NCI-H2227 (cell line): Measurements from ENCODE around the gene DCLRE1C.
"Not testable (repeated sequence)": the region's sequence is repeated elsewhere in the genome, so short reads cannot be mapped to it uniquely, and the experiment has no call there.

Source experiments
- DNase-seq: peaks from one replicate; lab custom pipeline; 2025; ENCODE audit not compliant: unreplicated experiment; lab: John Stamatoyannopoulos, UW

Gene DCLRE1C

DNA sequence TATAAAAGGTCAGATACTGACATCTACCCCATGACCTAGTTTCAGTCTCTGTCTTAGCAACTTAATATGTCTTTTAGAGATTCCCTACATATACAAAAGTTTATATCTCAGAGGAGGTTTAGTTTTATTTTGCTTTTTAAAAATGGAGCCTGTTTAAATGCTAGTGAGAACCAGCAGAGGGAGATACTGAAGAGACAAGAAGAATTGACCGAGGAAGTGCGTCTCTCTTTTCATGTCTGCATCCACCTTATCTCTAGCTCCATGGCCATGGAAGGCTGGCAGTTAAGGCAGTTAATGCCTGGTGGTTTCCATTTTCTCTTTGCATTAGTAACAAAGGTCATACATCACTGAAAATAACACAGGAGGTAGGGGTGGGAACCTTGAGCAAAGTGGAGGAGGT, 64.6 kb downstream of the DCLRE1C start:
- DNase-seq: peak; percentile 7

DNA sequence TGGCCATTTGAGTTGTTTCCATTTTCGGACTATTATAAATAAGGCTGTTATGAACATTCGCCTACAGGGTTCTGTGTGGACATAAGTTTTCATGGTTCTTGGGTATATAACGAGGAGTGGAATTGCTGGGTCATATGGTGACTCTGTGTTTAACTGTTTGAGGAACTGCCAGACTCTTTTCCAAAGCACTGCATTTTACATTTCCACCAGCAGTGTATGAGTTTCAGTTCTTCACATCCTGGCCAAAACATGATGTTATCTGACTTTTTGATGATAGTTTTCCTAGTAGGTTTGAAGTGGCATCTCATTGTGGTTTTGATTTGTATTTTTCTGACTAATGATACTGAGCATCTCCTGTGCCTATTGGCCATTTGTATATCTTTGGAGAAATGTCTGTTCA, 69.8 kb downstream of the DCLRE1C start:
- no peak for DNase-seq

DNA sequence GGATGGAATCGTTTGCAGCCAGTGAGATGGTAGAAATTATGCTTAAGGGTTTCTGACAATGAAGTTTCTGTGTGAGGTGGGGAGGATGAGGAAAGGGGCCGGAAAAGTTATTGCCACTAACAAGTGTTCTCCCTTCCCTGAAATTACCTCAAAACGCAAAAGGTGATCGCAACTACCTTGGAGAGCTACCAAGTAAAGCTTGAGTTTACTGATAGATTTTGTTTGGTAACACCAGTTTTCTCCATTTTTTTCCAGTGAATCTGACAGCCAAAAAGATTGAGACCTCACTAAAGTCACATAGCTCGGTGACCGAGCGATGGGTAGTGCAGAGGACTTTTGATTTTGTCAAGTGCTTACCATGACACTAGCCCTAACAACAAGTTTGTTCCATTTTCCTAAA, 73.7 kb downstream of the DCLRE1C start:
- DNase-seq: no peak

DNA sequence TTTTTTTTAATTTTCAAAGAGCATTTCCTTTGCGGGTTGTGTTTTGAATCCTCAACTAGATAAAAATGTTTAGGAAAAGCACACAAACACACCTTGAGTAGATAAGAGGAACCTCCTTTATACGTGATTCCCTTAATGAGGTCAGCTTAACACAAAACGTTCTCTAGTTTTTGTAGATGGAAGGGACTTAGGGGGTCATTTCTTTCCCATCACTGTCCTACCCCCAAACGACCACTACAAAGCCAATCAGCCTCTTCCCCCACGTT, 74.0 kb downstream of the DCLRE1C start:
- DNase-seq: no peak

DNA sequence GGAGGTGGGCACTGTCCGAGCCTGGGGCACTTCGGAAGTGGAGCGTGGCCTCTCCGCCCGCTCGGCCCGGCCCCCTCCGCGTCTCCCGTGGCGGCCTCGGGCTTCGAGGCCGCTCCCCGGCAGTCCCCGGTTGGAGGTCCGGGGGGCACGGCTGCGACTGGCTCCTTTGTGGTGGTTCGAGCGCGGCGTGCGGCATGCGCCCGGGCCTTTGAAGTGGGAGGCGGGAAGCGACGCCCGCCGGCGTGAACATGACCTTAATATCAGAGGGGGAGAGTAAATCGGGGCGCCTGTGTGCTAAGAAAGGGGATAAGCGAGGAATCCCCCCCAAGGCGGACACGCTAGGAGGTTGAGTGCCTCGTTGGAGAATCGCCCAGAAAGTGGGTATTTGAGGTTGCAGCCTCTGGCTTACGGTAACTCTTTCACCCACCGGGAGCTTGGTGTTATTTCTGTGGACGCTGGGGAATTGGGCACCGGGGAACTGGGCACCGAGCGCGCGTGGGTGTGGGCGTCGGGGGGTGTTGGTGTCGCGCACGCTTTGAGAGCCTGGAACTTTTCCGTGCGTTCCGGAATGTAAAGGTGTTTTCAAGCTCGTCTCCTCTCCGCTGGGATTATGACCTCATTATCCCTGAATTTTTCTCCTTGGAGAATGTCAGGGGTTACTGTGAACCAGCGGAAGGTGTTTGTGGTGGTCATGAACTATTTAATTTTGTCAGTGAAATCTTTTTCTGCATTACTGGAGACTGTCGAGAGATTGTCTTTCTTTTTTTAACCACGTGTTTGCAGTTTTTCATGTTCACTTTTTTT, 74.6 kb downstream of the DCLRE1C start:
- DNase-seq: peak; percentile 45

DNA sequence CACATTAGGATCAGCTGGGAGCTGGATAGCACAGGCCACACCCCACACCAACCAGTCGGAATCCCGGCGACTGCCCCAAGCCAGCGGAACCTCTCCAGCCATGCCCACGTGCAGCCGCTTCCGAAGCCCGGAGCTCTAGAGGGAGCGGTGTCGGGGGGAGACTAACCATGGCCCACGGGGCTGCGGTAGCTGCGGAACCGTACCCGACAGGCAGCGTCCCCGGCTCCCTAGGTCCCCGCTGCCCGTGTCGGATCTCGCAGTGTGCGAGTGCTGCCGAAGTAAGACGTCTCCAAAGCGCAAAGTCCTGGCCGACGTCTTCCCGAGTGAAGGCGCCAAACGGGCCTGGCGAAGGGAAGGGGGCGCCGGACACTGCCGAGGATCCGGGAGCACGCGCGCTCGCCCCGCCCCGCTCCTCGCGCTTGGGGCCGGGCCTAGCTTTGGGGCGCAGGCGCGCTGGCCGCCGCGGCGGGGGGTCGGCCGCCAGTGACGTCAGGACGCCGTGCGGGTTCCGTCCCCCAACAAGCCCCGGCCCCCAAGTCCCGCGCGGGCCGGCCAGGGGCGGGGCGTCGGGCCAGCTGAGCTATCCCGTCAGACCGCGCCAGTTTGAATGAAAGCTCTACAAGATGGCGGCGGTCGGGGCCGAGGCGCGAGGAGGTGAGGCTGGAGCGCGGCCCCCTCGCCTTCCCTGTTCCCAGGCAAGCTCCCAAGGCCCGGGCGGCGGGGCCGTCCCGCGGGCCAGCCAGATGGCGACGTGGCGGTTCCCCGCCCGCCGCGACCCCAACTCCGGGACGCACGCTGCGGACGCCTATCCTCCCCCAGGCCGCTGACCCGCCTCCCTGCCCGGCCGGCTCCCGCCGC, 75.4 kb downstream of the DCLRE1C start, which contains the start of gene SUV39H2:
Gene SUV39H2, plus strand, starts transcription at position 601 of the 858 bp plus-strand sequence. Its CDS starts 23 bp downstream, at position 624.
- DNase-seq: peak; percentile 95

DNA sequence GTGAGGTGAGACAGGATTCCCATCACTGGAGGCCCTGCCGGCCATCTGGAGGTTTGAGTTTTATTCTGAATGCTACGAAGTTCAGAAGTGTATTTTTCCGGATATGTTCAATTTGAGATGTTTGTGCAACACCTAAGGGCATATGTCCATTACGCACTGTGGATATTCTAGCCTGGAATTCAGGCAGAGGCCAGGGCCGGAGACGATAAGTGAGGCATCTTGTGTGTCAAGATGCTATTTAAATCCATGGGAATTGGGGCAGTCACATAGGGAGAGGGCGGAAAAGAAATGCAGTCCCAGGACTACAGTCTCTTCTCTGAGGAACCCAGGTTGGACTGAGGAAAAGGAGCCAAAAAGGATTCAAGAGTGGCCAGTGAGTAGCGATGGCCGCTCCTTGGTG, 77.1 kb downstream of the DCLRE1C start:
- DNase-seq: no peak

DNA sequence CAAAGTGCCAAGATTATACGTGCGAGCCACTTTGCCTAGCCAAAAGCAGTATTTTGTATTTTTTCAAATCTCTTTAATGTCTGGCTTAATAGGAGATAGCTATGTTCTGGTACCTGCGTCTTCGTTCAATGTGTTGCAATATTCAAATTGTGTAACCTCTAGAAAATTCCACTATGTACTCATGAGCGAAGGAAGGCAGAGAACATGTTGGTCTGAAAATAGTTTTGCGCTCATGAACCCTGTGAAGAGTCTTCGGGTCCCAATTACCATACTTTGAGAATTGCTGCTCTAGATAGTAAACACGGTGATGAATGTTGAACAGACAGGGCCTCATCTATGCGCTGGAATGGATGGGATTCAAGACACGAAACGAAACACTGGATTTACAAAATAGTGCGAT, 78.0 kb downstream of the DCLRE1C start:
- no peak for DNase-seq

DNA sequence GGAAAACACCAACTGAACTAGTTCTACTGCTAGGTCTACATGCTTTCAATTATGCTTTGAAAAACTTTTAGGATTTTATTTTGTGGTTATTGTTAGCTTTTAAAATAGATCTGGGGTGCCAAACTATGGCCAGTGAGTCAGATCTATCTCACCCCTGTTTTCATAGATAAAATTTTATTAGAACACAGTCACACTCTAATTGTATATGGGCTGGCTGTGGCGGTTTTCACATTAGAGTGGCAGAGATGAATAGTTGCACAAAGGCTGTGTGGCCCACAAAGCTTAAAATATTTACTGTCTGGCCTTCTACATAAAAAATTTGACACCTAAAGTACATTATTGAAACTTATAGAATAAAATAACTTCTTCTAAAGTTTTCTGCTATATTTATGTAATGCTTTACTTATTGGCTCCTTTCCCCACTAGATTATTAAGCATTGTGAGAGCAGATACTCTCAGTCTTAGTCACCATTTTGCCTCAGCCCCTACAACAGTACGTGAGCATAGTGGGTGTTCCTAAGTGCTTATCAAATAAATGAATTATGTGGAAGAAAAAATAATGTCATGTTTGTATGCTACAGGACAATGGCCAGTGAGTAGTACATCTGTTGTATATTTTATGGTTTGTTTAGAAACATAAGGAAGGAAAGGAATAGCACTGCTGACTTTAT, 80.7 kb downstream of the DCLRE1C start:
- no peak for DNase-seq

DNA sequence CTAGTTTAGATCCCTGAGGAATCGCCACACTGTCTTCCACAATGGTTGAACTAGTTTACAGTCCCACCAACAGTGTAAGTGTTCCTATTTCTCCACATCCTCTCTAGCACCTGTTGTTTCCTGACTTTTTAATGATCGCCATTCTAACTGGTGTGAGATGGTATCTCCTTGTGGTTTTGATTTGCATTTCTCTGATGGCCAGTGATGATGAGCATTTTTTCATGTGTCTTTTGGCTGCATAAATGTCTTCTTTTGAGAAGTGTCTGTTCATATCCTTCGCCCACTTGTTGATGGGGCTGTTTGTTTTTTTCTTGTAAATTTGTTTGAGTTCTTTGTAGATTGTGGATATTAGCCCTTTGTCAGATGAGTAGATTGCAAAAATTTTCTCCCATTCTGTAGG, 89.0 kb downstream of the DCLRE1C start:
- DNase-seq: not testable (repeated sequence)

DNA sequence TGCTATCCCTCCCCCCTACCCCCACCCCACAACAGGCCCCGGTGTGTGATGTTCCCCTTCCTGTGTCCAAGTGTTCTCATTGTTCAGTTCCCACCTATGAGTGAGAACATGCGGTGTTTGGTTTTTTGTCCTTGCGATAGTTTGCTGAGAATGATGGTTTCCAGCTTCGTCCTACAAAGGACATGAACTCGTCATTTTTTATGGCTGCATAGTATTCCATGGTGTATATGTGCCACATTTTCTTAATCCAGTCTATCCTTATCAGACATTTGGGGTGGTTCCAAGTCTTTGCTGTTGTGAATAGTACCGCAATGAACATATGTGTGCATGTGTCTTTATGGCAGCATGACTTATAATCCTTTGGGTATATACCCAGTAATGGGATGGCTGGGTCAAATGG, 89.4 kb downstream of the DCLRE1C start:
- not testable (repeated sequence) for DNase-seq

DNA sequence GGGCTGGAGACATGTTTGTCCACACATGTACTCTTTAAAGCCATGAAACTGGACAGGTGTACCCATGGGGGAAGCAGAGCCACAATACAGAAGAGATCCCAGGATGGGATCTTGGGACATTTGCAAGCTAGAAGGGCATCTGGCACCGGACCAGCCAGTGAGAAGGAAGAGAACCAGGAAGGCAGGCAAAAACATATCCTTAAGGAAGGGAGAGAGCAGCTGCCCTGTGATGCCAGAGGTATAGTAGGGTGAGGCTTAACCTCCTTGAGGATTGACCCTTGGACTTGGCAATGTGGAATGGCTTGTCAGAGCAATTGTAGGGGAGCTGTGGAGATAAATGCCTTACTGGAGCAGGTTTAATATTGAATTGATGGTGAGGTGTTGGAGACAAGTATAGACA, 93.1 kb downstream of the DCLRE1C start:
- no peak for DNase-seq

DNA sequence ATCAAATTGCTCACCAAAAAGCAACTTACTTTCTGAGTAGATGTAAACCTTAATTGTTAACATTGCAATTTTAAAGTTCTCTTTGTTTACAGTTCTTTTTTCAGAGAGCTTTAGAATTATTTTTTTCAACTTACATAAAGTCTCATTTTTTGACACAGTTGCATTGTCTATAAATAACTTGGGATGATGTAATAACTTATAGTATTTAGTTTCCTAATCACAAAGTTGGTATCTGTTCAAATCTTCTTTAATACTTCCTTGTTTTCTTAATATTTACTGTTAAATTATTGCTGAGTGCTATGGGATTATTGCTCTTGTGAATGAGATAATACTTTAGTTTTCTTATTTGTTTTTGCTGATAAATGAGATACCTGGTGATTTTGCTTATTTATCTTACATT, 94.1 kb downstream of the DCLRE1C start:
- DNase-seq: no peak

DNA sequence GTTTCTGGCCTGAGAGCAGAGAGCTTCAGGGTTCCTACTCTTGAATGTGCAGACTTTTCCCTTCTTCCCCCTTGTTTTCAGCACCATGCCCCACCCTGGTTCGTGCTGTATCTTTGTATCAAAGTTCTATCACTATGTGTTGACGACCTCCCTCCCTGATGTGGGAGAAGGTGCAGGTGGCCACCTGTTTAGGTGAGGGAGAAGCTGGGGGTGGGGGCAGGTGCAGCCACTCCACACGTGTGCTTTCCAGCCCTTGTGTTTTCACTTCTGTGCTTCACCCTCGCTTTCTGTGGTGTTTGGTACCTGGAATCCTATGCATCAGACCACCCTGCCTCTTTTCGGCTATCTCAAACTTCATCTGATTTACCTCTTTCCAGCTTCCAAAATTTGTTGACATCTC, 94.9 kb downstream of the DCLRE1C start:
- no peak for DNase-seq

DNA sequence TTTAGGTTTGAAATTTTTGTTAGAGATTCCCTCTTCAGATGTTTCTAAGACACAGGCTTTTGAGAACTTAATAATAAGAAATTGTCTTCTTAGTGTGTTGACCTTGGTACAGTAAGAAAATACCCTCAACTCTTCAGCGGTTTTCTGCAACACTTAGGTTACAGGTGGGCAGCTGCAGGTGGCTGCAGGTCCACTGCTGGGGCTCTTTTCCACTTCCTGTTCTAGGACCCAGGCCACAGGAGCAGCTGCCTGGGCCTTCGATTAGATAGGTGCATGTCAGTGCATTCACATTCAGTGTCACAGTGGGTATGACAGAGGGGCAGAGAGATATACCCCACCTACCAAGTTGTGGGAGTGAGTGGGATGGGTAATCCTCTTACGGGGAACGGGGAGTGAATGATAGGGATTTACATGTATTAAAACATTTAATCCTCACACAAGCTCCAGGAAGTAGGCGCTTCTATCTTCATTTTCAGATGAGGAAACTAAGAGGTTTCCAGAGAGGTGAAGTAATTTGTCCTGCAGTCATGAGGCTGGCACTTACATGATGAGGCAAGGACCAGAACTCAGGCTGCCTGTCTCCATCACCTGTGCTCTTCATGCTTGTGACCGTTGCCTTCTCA, 95.4 kb downstream of the DCLRE1C start:
- DNase-seq: no peak

DNA sequence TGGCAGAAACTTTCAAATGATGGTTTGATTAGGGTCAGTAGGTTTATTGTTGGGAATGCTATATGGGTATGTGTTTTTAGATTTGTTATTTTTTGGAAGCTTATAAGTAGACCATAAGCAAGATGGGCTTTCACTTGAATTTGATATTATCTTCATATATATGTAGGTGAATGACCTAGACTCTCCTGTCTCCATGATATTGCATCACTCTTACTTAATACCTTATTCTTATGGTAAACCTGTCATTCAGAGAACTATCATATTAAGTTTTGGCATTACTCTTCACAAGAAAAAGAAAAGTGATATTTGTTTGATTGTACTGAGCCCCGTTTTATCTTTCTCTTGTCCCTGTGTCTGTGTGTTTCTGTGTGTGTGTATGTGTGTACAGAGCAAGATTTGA, 98.4 kb downstream of the DCLRE1C start:
- no peak for DNase-seq

DNA sequence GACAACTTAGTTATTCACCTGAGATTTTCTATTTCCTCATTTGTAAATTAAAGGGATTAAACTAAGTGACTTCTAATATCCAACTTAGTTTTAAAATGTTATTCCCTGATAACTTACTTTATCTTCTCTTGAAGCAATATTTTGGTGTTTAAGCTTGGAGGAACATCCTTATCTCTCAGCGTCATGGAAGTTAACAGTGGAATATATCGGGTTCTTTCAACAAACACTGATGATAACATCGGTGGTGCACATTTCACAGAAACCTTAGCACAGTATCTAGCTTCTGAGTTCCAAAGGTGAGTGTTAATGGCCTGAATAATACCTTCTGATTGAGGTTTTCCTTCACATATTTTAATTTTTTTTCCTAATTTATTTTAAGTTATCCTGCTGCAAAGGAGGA, 101.7 kb downstream of the DCLRE1C start:
- DNase-seq: no peak
